HEK293 (cell line): ENCODE measurements around the gene KRTCAP2.

Experiments
- BCL11B ChIP-seq: fragments of 450-650 bp; formaldehyde crosslinking; IDR thresholded peaks from 2 replicates; pipeline ENCODE4 v1.5.1; 2016; ENCODE audit warnings: low read depth, missing biosample characterization, missing genetic modification characterization
- HIC1 ChIP-seq: fragments of 450-650 bp; formaldehyde crosslinking; IDR thresholded peaks from 2 replicates; pipeline ENCODE4 v1.5.1; 2016; ENCODE audit warnings: missing biosample characterization, missing genetic modification characterization
- MEIS1 ChIP-seq: sonication (generic); formaldehyde crosslinking; IDR thresholded peaks from 2 replicates; pipeline ENCODE4 v1.8.1; 2022; ENCODE audit warnings: missing genetic modification reagents, mild to moderate bottlenecking, borderline replicate concordance
- PBX3 ChIP-seq: sonication (generic); formaldehyde crosslinking; IDR thresholded peaks from 2 replicates; pipeline ENCODE4 v1.8.1; 2022; ENCODE audit warnings: mild to moderate bottlenecking, moderate library complexity, missing genetic modification reagents
- SCRT2 ChIP-seq: fragments of 450-650 bp; formaldehyde crosslinking; IDR thresholded peaks from 2 replicates; pipeline ENCODE4 v1.5.1; 2016; ENCODE audit warnings: missing biosample characterization, missing genetic modification characterization
- SETDB1 ChIP-seq: IDR thresholded peaks from one replicate; pipeline ENCODE4 v1.6.1; 2017; ENCODE audit warnings: mild to moderate bottlenecking, low read length, moderate library complexity, mixed read lengths; ENCODE audit not compliant: insufficient read length
- SP7 ChIP-seq: fragments of 450-650 bp; formaldehyde crosslinking; IDR thresholded peaks from 2 replicates; pipeline ENCODE4 v1.5.1; 2016; ENCODE audit warnings: missing biosample characterization, missing genetic modification characterization
- ZEB2 ChIP-seq: fragments of 450-650 bp; formaldehyde crosslinking; IDR thresholded peaks from 2 replicates; pipeline ENCODE4 v1.5.1; 2016; ENCODE audit warnings: missing biosample characterization, missing genetic modification characterization
- ZFP37 ChIP-seq: fragments of 450-650 bp; formaldehyde crosslinking; IDR thresholded peaks from 2 replicates; pipeline ENCODE4 v1.5.1; 2016; ENCODE audit warnings: missing biosample characterization, missing genetic modification characterization
- ZIC2 ChIP-seq: fragments of 450-650 bp; formaldehyde crosslinking; IDR thresholded peaks from 2 replicates; pipeline ENCODE4 v1.5.1; 2016; ENCODE audit warnings: missing biosample characterization, missing genetic modification characterization
- ZNF10 ChIP-seq: fragments of 450-650 bp; formaldehyde crosslinking; IDR thresholded peaks from 2 replicates; pipeline ENCODE4 v1.5.1; 2017; ENCODE audit warnings: missing biosample characterization, missing genetic modification characterization
- ZNF157 ChIP-seq: fragments of 450-650 bp; formaldehyde crosslinking; IDR thresholded peaks from 2 replicates; pipeline ENCODE4 v1.5.1; 2016; ENCODE audit warnings: missing biosample characterization, missing genetic modification characterization
- ZNF169 ChIP-seq: fragments of 450-650 bp; formaldehyde crosslinking; IDR thresholded peaks from 2 replicates; pipeline ENCODE4 v1.5.1; 2016; ENCODE audit warnings: missing biosample characterization, missing genetic modification characterization
- ZNF174 ChIP-seq: fragments of 450-650 bp; formaldehyde crosslinking; IDR thresholded peaks from 2 replicates; pipeline ENCODE4 v1.5.0; 2017; ENCODE audit warnings: missing biosample characterization, mild to moderate bottlenecking, missing genetic modification characterization
- ZNF175 ChIP-seq: fragments of 450-650 bp; formaldehyde crosslinking; IDR thresholded peaks from 2 replicates; pipeline ENCODE4 v1.5.1; 2016; ENCODE audit warnings: missing biosample characterization, missing genetic modification characterization
- ZNF221 ChIP-seq: fragments of 450-650 bp; formaldehyde crosslinking; IDR thresholded peaks from 2 replicates; pipeline ENCODE4 v1.5.1; 2017; ENCODE audit warnings: missing biosample characterization, missing genetic modification characterization, borderline replicate concordance
- ZNF24 ChIP-seq: fragments of 450-650 bp; formaldehyde crosslinking; IDR thresholded peaks from 2 replicates; pipeline ENCODE4 v1.5.1; 2016; ENCODE audit warnings: missing biosample characterization, missing genetic modification characterization
- ZNF394 ChIP-seq: fragments of 450-650 bp; formaldehyde crosslinking; IDR thresholded peaks from 2 replicates; pipeline ENCODE4 v1.5.1; 2016; ENCODE audit warnings: missing biosample characterization, missing genetic modification characterization, mild to moderate bottlenecking, moderate library complexity, borderline replicate concordance
- ZNF48 ChIP-seq: fragments of 450-650 bp; formaldehyde crosslinking; IDR thresholded peaks from 2 replicates; pipeline ENCODE4 v1.5.1; 2016; ENCODE audit warnings: missing biosample characterization, missing genetic modification characterization
- ZNF501 ChIP-seq: fragments of 450-650 bp; formaldehyde crosslinking; IDR thresholded peaks from 2 replicates; pipeline ENCODE4 v1.5.1; 2016; ENCODE audit warnings: missing biosample characterization, missing genetic modification characterization
- ZNF514 ChIP-seq: fragments of 450-650 bp; formaldehyde crosslinking; IDR thresholded peaks from 2 replicates; pipeline ENCODE4 v1.5.1; 2016; ENCODE audit warnings: missing biosample characterization, missing genetic modification characterization
- ZNF529 ChIP-seq: fragments of 450-650 bp; formaldehyde crosslinking; IDR thresholded peaks from 2 replicates; pipeline ENCODE4 v1.5.1; 2017; ENCODE audit warnings: missing genetic modification characterization, missing biosample characterization; ENCODE audit not compliant: insufficient replicate concordance
- ZNF549 ChIP-seq: fragments of 450-650 bp; IDR thresholded peaks from 2 replicates; pipeline ENCODE4 v1.5.1; 2018; ENCODE audit warnings: missing biosample characterization, missing genetic modification characterization, mild to moderate bottlenecking, inconsistent platforms, moderate library complexity
- ZNF558 ChIP-seq: fragments of 450-650 bp; formaldehyde crosslinking; IDR thresholded peaks from 2 replicates; pipeline ENCODE4 v1.5.1; 2016; ENCODE audit warnings: missing biosample characterization, missing genetic modification characterization
- ZNF560 ChIP-seq: fragments of 450-650 bp; formaldehyde crosslinking; IDR thresholded peaks from 2 replicates; pipeline ENCODE4 v1.5.1; 2017; ENCODE audit warnings: missing biosample characterization, missing genetic modification characterization, borderline replicate concordance
- ZNF623 ChIP-seq: fragments of 450-650 bp; formaldehyde crosslinking; IDR thresholded peaks from 2 replicates; pipeline ENCODE4 v1.5.1; 2016; ENCODE audit warnings: missing biosample characterization, missing genetic modification characterization
- ZNF664 ChIP-seq: fragments of 450-650 bp; formaldehyde crosslinking; IDR thresholded peaks from 2 replicates; pipeline ENCODE4 v1.5.1; 2016; ENCODE audit warnings: missing biosample characterization, missing genetic modification characterization
- ZNF670 ChIP-seq: fragments of 450-650 bp; formaldehyde crosslinking; IDR thresholded peaks from 2 replicates; pipeline ENCODE4 v1.5.1; 2016; ENCODE audit warnings: missing biosample characterization, missing genetic modification characterization, low read depth
- ZNF692 ChIP-seq: fragments of 450-650 bp; formaldehyde crosslinking; IDR thresholded peaks from 2 replicates; pipeline ENCODE4 v1.5.1; 2016; ENCODE audit warnings: missing biosample characterization, missing genetic modification characterization
- ZNF701 ChIP-seq: fragments of 450-650 bp; formaldehyde crosslinking; IDR thresholded peaks from 2 replicates; pipeline ENCODE4 v1.5.1; 2016; ENCODE audit warnings: missing biosample characterization, missing genetic modification characterization
- ZNF707 ChIP-seq: fragments of 450-650 bp; formaldehyde crosslinking; IDR thresholded peaks from 2 replicates; pipeline ENCODE4 v1.5.1; 2016; ENCODE audit warnings: missing biosample characterization, missing genetic modification characterization
- ZNF747 ChIP-seq: fragments of 450-650 bp; formaldehyde crosslinking; IDR thresholded peaks from 2 replicates; pipeline ENCODE4 v1.5.1; 2016; ENCODE audit warnings: missing biosample characterization, missing genetic modification characterization
- ZNF777 ChIP-seq: fragments of 450-650 bp; formaldehyde crosslinking; IDR thresholded peaks from 2 replicates; pipeline ENCODE4 v1.5.1; 2017; ENCODE audit warnings: missing biosample characterization, missing genetic modification characterization, borderline replicate concordance
- ZNF785 ChIP-seq: fragments of 450-650 bp; formaldehyde crosslinking; IDR thresholded peaks from 2 replicates; pipeline ENCODE4 v1.5.1; 2016; ENCODE audit warnings: missing biosample characterization, missing genetic modification characterization
- ZSCAN16 ChIP-seq: fragments of 450-650 bp; formaldehyde crosslinking; IDR thresholded peaks from 2 replicates; pipeline ENCODE4 v1.5.1; 2016; ENCODE audit warnings: missing biosample characterization, missing genetic modification characterization
- ZSCAN4 ChIP-seq: fragments of 450-650 bp; formaldehyde crosslinking; IDR thresholded peaks from 2 replicates; pipeline ENCODE4 v1.5.1; 2017; ENCODE audit warnings: missing biosample characterization, missing genetic modification characterization

The KRTCAP2 gene

GRCh38 chr1:155172732-155173477, at the start of gene KRTCAP2 (continued):
- TF ChIP-seq ZNF175 (tag by site-specific recombination) (no peak), ZNF701 (tag by site-specific recombination) (no peak), ZNF10 (tag by site-specific recombination) (no peak), PBX3 (no peak), BCL11B (tag by site-specific recombination) (no peak), ZNF670 (tag by site-specific recombination) (no peak), ZNF514 (tag by site-specific recombination) (no peak), ZNF157 (no peak), ZSCAN16 (tag by site-specific recombination) (no peak), ZNF221 (tag by site-specific recombination) (no peak), ZNF169 (tag by site-specific recombination) (no peak), ZSCAN4 (0 out of 2 replicates have a peak, but pooled peaks have one; percentile 10), ZNF747 (no peak), ZNF394 (peak; percentile 100), SP7 (tag by site-specific recombination) (peak; percentile 76), ZNF707 (tag by site-specific recombination) (no peak), SETDB1 (peak; percentile 17), ZNF623 (tag by site-specific recombination) (peak; percentile 6; the same call in 1 of the 2 replicates), HIC1 (tag by site-specific recombination) (peak; percentile 69), ZNF24 (tag by site-specific recombination) (peak; percentile 86; the same call in 1 of the 2 replicates), ZNF549 (tag by site-specific recombination) (no peak), ZEB2 (peak; percentile 82), ZNF785 (no peak; the same call in 1 of the 2 replicates), ZNF174 (tag by site-specific recombination) (no peak), MEIS1 (CRISPR knock-in tag) (no peak), ZNF664 (tag by site-specific recombination) (no peak), ZNF501 (tag by site-specific recombination) (peak; percentile 74), ZIC2 (tag by site-specific recombination) (no peak), ZNF48 (no peak), ZNF529 (tag by site-specific recombination) (no peak), ZNF558 (tag by site-specific recombination) (no peak; the same call in 1 of the 2 replicates), ZNF692 (tag by site-specific recombination) (peak; percentile 90), ZFP37 (tag by site-specific recombination) (peak; percentile 51; the same call in 1 of the 2 replicates), SCRT2 (tag by site-specific recombination) (no peak), ZNF560 (tag by site-specific recombination) (no peak), ZNF777 (tag by site-specific recombination) (no peak)
